ENCODE measurements around the gene MYL3.

Gene MYL3

GRCh38 chr3:46903341-46904302 is 40.4 kb upstream of the MYL3 start:
- TF ChIP-seq CTCF (conservative IDR thresholded peaks at IDR 0.05; ENCODE audit: low read depth, low read length), result no peak
- DNase-seq (ENCODE audit: low read depth), result no peak
- H3K4me3 ChIP-seq (ENCODE audit: low read length), result no peak overlapping the region

DNA sequence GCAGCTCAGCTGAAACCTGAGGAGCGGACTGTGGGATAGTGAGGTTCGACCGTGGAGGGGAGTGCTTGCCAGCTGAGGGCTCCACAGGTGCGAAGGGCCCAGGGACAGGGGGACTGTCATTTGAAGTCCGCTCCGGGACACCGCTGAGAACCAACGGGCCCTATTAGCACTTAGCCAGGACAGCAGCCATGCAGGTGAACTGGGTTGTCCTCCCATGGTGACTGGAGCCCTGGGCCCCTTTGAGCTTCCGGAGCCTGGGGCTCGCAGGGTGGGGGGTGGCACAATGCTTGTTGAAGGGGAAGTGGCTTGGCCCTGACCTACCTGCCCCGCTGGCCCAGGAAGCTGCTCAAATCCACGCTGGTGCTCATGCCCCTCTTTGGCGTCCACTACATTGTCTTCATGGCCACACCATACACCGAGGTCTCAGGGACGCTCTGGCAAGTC is 39.0 kb upstream of the MYL3 start:
- no peak for TF ChIP-seq CTCF (conservative IDR thresholded peaks at IDR 0.05; ENCODE audit: low read depth, low read length)
- no peak for DNase-seq (ENCODE audit: low read depth)

GRCh38 chr3:46901591-46902187 is 38.4 kb upstream of the MYL3 start:
- no peak for DNase-seq (ENCODE audit: low read depth)
- H3K4me3 ChIP-seq (ENCODE audit: low read length), result no peak overlapping the region
- no peak for TF ChIP-seq CTCF (conservative IDR thresholded peaks at IDR 0.05; ENCODE audit: low read depth, low read length)

More for the DNA sequence above, 39.0 kb upstream of the MYL3 start:
- H3K4me3 ChIP-seq (ENCODE audit: low read length), result no peak overlapping the region

- DNase-seq (ENCODE audit: low read depth), result no peak
- no peak for TF ChIP-seq CTCF (conservative IDR thresholded peaks at IDR 0.05; ENCODE audit: low read depth, low read length)
Measured at GRCh38 chr3:46901061-46901460, 37.8 kb upstream of the MYL3 start.

GRCh38 chr3:46900356-46900755 is 37.1 kb upstream of the MYL3 start:
- DNase-seq (ENCODE audit: low read depth), result no peak

More at GRCh38 chr3:46901061-46901460, 37.8 kb upstream of the MYL3 start:
- no peak overlapping the region for H3K4me3 ChIP-seq (ENCODE audit: low read length)

GRCh38 chr3:46900007-46900292 is 36.7 kb upstream of the MYL3 start:
- H3K4me3 ChIP-seq (ENCODE audit: low read length), result no peak overlapping the region
- no peak for TF ChIP-seq CTCF (conservative IDR thresholded peaks at IDR 0.05; ENCODE audit: low read depth, low read length)
- DNase-seq (ENCODE audit: low read depth), result no peak

More at GRCh38 chr3:46900356-46900755, 37.1 kb upstream of the MYL3 start:
- H3K4me3 ChIP-seq (ENCODE audit: low read length), result no peak overlapping the region
- TF ChIP-seq CTCF (conservative IDR thresholded peaks at IDR 0.05; ENCODE audit: low read depth, low read length), result no peak

Data from retinal pigment epithelial cell (primary cell).